Activated CD8-positive, alpha-beta memory T cell treated with anti-CD3 and anti-CD28 coated beads, Interleukin-2, amount 10 ng/mL, durations not matched to agents 7 days and 5 days (primary cell): ENCODE results near the gene TMEM134. TPM values are rescaled to one million over a fixed set of nuclear protein-coding genes. Genes with fewer than 3 reads are reported as not detected.
A peak's percentile ranks its signal among the peaks of the same experiment; 100 is the strongest.
"Not testable (repeated sequence)": the region's sequence is repeated elsewhere in the genome, so short reads cannot be mapped to it uniquely, and the experiment has no call there.

ENCODE experiments used
- ATAC-seq: fragments of 150-1000 bp; cut with Tn5 transposase; one replicate; pipeline ENCODE4 v1.10.0; 2021; ENCODE audit warnings: moderate library complexity
- CTCF ChIA-PET: fragments of 350-600 bp; sonication (Branson Sonifier 250); formaldehyde crosslinking; loops from one replicate; lab custom pipeline; 2021; ENCODE audit warnings: antibody characterized with exemption; lab: Charles Lee
- DNase-seq: peaks from one replicate; pipeline ENCODE4 v3.0.0-alpha.2; 2020
- H3K27ac Mint-ChIP-seq: one replicate; pipeline ENCODE4 v1.8.0; 2021; ENCODE audit warnings: mild to moderate bottlenecking, mixed read lengths
- H3K27me3 Mint-ChIP-seq: one replicate; pipeline ENCODE4 v1.8.0; 2021; ENCODE audit warnings: mixed read lengths
- H3K36me3 Mint-ChIP-seq: one replicate; pipeline ENCODE4 v1.8.0; 2021; ENCODE audit warnings: mild to moderate bottlenecking, mixed read lengths
- H3K4me1 Mint-ChIP-seq: one replicate; pipeline ENCODE4 v1.8.0; 2021; ENCODE audit warnings: mixed read lengths
- H3K4me3 Mint-ChIP-seq: one replicate; pipeline ENCODE4 v1.8.0; 2021; ENCODE audit warnings: mild to moderate bottlenecking, moderate library complexity, mixed read lengths
- H3K9me3 Mint-ChIP-seq: one replicate; pipeline ENCODE4 v1.8.0; 2022; ENCODE audit warnings: low read depth, mixed read lengths
- total RNA-seq, 2 experiments: library from RNA; stranded (reverse); gene quantifications; one replicate each; pipeline ENCODE4 v1.2.3, GENCODE V29; 2021

The TMEM134 gene
- total RNA-seq, 2 experiments from 2014 or later: 32.8 to 41.9 TPM

DNA sequence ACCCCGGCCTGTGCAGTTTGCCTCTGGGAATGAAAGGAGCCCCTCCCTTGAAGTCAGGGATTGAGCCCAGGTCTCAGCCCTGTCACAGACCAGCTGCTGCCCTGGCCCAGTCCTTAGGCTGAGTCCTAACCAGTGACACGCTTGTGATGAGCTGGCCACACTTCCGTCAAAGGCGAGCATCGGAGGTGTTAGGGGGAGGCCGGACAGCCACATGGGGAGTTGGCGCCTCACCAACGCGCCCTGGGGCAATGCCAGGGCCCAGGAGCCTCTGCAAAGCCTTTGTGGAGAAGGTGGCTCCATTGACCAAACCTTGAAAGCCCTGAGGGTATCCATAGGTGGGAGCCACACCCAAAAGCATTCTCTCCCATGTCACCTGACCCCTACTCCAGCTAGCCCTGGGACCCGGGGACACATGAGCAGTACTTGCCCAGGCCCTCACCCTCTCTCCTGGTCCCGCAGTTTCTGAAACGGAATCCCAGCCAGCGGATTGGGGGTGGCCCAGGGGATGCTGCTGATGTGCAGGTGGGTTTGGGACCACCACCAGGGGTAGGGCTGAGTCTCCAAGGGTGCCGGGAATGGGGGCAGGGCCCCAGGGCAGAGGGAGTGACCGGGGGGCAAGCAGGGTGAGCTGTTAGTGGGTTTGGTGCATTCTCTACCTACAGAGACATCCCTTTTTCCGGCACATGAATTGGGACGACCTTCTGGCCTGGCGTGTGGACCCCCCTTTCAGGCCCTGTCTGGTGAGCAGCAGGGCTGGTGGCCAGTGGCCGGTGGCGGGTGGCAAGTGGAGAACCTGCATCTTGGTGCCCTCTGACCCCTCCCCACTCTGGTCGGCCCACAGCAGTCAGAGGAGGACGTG lies 35.3 kb downstream of the TMEM134 start:
- no peak for ATAC-seq
- Mint-ChIP-seq H3K36me3 (peaks cover 42% of the 10 kb centered on the region), H3K9me3 (no peaks in the 10 kb centered on the region), H3K4me1 (peaks cover 55% of the 10 kb centered on the region), H3K27me3 (no peaks in the 10 kb centered on the region), H3K27ac (peak overlapping the region; percentile 78), H3K4me3 (peak overlapping the region; percentile 95)
- peak; percentile 64 for DNase-seq
- CTCF ChIA-PET: interaction anchor here (0.6 to 8.0 kb wide), 2 partner anchors 31 to 160 kb away, joined by 4 to 96 read pairs; partner anchors contain the start of genes PPP1CA and TBC1D10C

DNA sequence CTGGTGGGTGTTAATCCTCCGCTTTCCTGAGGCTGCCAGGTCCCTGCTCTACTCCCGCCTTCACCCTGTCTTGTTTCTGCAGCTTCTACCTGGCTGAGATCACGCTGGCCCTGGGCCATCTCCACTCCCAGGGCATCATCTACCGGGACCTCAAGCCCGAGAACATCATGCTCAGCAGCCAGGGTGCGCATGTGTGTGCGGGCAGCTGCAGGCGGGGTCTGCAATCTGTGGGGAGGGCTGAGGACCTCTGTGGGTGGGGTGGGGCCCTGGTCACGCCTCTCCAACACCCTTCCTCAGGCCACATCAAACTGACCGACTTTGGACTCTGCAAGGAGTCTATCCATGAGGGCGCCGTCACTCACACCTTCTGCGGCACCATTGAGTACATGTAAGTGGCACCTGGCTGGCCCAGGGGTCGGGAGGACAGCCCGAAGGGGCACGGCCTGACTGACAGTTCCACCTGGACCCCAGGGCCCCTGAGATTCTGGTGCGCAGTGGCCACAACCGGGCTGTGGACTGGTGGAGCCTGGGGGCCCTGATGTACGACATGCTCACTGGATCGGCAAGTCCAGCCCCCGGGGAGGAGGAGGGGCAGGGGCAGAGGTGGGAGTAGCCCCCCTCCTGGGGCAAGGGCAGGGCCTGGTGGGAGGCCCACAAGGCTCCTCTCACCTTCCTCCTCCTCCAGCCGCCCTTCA lies 36.2 kb downstream of the TMEM134 start:
- peaks cover 42% of the 10 kb centered on the region for H3K36me3 Mint-ChIP-seq
- peaks cover 57% of the 10 kb centered on the region for H3K4me1 Mint-ChIP-seq
- no peak overlapping the region for H3K4me3 Mint-ChIP-seq

DNA sequence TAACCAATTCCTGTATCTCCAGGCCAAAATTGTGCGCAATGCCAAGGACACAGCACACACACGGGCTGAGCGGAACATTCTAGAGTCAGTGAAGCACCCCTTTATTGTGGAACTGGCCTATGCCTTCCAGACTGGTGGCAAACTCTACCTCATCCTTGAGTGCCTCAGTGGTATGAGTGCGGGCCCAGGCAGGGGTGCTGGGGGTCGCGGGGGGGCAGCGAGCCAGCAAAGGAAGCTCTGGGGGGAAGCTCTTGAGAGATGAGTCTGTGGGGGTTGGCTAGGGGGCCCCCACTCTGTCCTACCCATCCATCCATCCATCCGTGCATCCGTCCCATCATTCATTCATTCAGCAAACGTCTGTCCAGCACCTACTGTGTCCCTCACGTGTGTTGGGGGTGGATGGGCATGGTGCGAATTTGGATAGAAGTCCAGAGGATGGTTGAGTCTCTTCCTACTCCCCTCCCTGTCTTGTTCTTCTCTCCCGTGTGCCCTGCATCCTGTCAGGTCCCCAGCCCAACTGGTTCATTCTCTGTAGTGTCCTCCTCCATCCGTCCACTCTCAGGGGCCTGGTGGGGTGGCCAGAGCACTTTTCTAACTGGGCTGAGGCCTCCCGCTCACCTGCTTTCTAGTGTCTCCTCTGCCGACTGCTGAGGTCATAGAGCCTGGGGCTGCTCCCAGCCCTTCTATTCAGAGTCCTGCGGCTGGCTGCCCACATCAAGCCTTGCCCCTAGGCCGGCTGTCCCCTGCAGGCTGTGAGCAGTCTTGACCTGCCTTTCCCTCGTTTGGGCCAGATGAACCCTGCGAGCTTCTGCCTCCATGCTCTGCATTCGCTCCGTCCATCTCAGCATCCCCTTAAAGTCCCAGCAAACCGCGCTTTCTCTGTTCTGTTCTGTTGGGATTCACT lies 37.5 kb downstream of the TMEM134 start:
- H3K27me3 Mint-ChIP-seq: no peaks in the 10 kb centered on the region
- H3K36me3 Mint-ChIP-seq: peaks cover 34% of the 10 kb centered on the region
- peaks cover 68% of the 10 kb centered on the region for H3K4me1 Mint-ChIP-seq
- ATAC-seq (no peak), DNase-seq (no peak)
- no peak overlapping the region for H3K4me3 Mint-ChIP-seq
- peak overlapping the region; percentile 41 for H3K27ac Mint-ChIP-seq
- H3K9me3 Mint-ChIP-seq: no peaks in the 10 kb centered on the region
- CTCF ChIA-PET: interaction anchor here (8.0 kb wide), 1 partner anchor 29 kb away, joined by 96 read pairs; the partner anchor contains the start of genes PPP1CA and TBC1D10C

More for the DNA sequence above, 36.2 kb downstream of the TMEM134 start:
- Mint-ChIP-seq H3K27me3 (no peaks in the 10 kb centered on the region), H3K27ac (peak overlapping the region; percentile 78), H3K9me3 (no peaks in the 10 kb centered on the region)
- CTCF ChIA-PET: interaction anchor here (8.0 kb wide), 1 partner anchor 30 kb away, joined by 96 read pairs; the partner anchor contains the start of genes PPP1CA and TBC1D10C
- DNase-seq: no peak
- ATAC-seq: no peak

DNA sequence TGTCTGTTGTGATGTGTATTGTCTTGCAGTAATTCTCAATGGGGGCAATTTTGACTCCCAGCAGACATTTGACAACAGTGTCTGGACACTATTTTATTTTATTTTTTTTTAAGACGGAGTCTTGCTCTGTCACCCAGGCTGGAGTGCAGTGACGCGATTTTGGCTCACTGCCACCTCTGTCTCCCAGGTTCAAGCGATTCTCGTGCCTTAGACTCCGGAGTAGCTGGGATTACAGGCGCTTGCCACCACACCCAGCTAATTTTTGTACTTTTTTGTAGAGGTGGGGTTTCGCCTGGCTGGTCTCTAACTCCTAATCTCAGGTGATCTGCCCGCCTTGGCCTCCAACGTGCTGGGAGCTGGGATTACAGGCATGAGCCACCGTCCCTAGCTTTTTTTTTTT lies 39.3 kb downstream of the TMEM134 start:
- CTCF ChIA-PET: interaction anchor here (1.5 to 3.3 kb wide), 4 partner anchors 12 to 28 kb away, joined by 6 to 16 read pairs (median 10); partner anchors contain the start of genes PPP1CA and TBC1D10C
- DNase-seq: no peak

DNA sequence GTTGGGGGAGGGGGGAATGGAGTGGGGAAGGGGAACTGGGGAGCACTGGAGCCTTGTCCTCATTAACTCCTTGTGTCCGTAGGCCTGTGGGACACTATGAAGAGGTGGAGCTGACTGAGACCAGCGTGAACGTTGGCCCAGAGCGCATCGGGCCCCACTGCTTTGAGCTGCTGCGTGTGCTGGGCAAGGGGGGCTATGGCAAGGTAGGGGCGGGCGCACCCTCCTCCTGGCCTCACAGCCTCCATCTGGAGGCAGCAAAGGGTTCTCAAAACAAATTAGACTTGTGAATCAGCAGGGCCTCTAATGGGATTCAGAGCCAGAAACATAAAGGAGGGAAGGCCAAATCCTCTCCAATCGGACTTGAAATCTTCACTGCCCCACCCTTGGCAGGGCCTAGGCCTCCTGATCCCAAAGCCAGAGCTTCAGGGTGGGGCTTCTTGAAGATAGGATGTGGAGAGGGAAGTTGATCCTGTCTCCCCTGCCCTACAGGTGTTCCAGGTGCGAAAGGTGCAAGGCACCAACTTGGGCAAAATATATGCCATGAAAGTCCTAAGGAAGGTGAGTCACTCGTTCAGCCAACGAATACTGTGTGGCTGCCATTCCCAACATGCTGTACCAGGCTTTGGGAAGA lies 39.9 kb downstream of the TMEM134 start:
- H3K27ac Mint-ChIP-seq: peak overlapping the region; percentile 95
- peak overlapping the region; percentile 94 for H3K4me3 Mint-ChIP-seq
- H3K36me3 Mint-ChIP-seq: peaks cover 18% of the 10 kb centered on the region
- peaks cover 60% of the 10 kb centered on the region for H3K4me1 Mint-ChIP-seq
- CTCF ChIA-PET: interaction anchor here (0.8 to 3.3 kb wide), 9 partner anchors 9 to 47 kb away, joined by 3 to 16 read pairs (median 5); partner anchors contain the start of genes PPP1CA and TBC1D10C
- DNase-seq: no peak
- H3K9me3 Mint-ChIP-seq: no peaks in the 10 kb centered on the region
- no peaks in the 10 kb centered on the region for H3K27me3 Mint-ChIP-seq
- ATAC-seq: no peak

More for the DNA sequence above, 39.3 kb downstream of the TMEM134 start:
- Mint-ChIP-seq H3K9me3 (no peaks in the 10 kb centered on the region), H3K36me3 (peaks cover 20% of the 10 kb centered on the region), H3K27ac (no peak overlapping the region), H3K4me1 (peaks cover 63% of the 10 kb centered on the region), H3K4me3 (peak overlapping the region; percentile 94), H3K27me3 (no peaks in the 10 kb centered on the region)
- ATAC-seq: no peak

DNA sequence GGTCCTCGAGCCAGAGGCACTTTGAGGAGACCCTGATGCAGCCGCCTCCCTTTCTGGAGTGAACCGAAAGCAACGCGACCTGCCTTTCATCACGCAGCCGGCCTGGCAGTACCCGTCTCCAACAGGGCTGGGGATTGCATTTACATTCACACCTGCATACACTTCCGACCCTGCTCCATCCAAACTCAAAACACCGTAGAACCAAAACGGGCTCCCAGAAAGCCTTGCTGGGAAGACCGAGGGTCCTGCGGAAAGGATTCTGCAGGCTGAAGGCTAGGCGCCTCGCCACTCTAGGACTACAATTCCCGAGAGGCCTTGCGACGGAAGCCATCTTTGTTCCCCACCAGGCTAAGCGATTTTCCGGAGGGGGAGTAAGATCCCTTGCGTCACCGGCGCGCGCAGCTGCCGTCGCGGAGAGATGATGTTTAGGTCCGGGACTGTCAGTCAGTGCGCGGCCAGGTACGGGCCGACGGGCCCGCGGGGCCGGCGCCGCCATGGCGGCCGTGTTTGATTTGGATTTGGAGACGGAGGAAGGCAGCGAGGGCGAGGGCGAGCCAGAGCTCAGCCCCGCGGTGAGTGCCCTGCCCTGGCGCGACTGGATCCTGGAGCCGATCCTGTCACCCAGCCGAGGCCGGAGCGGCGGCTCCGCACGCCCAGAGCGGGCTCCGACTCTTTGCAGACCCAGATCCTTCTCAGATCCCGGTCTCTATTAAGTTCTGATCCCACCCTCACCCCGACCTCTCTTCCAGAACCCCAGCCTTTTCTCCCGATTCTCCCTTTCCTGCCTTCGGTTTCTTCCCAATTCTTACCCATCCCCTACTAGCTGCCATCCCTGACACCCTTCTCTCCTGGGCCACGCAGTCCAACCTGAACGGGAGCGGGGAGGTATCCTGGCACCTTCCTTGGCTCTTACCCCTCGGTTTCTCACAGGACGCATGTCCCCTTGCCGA lies 40.7 kb downstream of the TMEM134 start, which contains the start of gene RPS6KB2:
TSS of gene RPS6KB2 (plus strand) at position 443 of the 950 bp plus-strand sequence. CDS start at position 495, 52 bp downstream.
- peak within 1 kb of the TSS; percentile 94 for H3K4me3 Mint-ChIP-seq
- no peaks in the 10 kb centered on the region for H3K9me3 Mint-ChIP-seq
- peak within 1 kb of the TSS; percentile 95 for H3K27ac Mint-ChIP-seq
- DNase-seq (peak; percentile 100), ATAC-seq (peak; percentile 91)
- H3K4me1 Mint-ChIP-seq: peaks cover 52% of the 10 kb centered on the region
- no peaks in the 10 kb centered on the region for H3K27me3 Mint-ChIP-seq
- CTCF ChIA-PET: interaction anchor here (0.7 to 3.3 kb wide), 12 partner anchors 8 to 72 kb away, joined by 3 to 16 read pairs (median 5); partner anchors contain the start of genes PPP1CA, PTPRCAP and TBC1D10C
- peaks cover 13% of the 10 kb centered on the region for H3K36me3 Mint-ChIP-seq

DNA sequence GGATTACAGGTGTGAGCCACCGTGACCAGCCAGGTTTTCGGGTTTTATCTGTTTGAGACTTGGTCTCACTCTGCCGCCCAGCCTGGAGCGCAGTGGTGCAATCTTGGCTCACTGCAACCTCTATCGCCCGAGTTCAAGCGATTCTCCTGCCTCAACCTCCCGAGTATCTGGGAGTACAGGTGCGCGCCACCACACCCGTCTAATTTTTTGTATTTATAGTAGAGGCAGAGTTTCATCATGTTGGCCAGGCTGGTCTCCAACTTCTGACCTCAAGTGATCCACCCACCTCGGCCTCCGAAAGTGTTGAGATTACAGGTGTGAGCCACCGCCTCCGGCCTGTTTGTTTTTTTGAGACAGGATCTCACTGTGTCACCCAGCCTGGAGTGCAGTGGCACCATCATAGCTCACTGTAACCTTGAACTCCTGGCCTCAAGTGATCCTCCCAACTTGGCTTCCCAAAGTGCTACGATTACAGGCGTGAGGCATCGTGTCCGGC lies 41.6 kb downstream of the TMEM134 start:
- CTCF ChIA-PET: interaction anchor here (0.8 to 3.3 kb wide), 7 partner anchors 11 to 71 kb away, joined by 3 to 16 read pairs (median 4); partner anchors contain the start of gene PPP1CA
- peak overlapping the region; percentile 95 for H3K27ac Mint-ChIP-seq
- not testable (repeated sequence) for H3K27me3 Mint-ChIP-seq, H3K9me3 Mint-ChIP-seq, DNase-seq
- peak; percentile 5 for ATAC-seq
- peaks cover 13% of the 10 kb centered on the region for H3K36me3 Mint-ChIP-seq
- H3K4me3 Mint-ChIP-seq: peak overlapping the region; percentile 94
- peaks cover 49% of the 10 kb centered on the region for H3K4me1 Mint-ChIP-seq

DNA sequence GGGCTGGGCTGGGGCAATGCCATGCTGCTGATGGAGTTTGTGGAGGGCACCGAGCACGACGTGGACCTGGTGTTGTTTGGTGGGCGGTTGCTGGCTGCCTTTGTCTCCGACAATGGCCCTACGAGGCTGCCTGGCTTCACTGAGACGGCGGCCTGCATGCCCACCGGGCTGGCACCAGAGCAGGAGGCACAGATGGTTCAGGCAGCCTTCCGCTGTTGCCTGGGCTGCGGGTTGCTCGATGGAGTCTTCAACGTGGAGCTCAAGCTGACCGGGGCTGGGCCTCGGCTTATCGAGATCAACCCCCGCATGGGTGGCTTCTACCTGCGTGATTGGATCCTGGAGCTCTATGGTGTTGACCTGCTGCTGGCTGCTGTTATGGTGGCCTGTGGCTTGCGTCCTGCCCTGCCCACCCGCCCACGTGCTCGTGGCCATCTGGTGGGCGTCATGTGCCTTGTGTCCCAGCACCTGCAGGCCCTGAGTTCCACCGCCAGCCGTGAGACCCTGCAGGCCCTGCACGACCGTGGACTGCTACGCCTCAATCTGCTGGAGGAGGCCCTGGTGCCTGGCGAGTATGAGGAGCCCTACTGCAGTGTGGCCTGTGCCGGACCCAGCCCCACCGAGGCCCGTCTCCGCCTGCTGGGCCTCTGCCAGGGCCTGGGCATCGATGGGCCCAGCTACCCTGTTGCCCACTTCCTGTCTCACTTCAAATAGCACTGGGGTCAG lies 45.0 kb downstream of the TMEM134 start:
- Mint-ChIP-seq H3K4me1 (peaks cover 43% of the 10 kb centered on the region), H3K27ac (no peak overlapping the region)
- no peak for ATAC-seq

DNA sequence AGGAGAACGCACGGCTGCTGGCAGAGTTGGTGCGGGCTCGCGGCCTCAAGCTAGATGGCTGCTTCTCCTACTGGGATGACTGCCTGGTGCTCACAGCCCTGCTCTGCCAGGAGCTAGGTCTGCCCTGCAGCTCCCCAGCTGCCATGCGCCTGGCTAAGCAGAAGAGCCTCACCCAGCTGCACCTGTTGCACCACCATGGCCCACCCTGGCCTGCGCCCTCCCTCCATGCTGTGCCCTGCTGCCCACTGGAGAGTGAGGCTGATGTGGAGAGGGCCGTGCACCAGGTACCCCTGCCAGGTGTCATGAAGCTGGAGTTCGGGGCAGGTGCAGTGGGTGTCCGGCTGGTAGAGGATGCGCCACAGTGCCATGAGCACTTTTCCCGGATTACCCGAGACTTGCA lies 45.6 kb downstream of the TMEM134 start:
- no peak overlapping the region for H3K27ac Mint-ChIP-seq

More for the DNA sequence above, 45.0 kb downstream of the TMEM134 start:
- CTCF ChIA-PET: interaction anchor here (0.6 to 2.6 kb wide), 6 partner anchors 11 to 63 kb away, joined by 3 to 12 read pairs (median 4); partner anchors contain the start of genes PPP1CA and TBC1D10C
- H3K4me3 Mint-ChIP-seq: no peak overlapping the region
- no peak for DNase-seq
- H3K27me3 Mint-ChIP-seq: no peaks in the 10 kb centered on the region
- H3K9me3 Mint-ChIP-seq: no peaks in the 10 kb centered on the region
- peaks cover 2% of the 10 kb centered on the region for H3K36me3 Mint-ChIP-seq

DNA sequence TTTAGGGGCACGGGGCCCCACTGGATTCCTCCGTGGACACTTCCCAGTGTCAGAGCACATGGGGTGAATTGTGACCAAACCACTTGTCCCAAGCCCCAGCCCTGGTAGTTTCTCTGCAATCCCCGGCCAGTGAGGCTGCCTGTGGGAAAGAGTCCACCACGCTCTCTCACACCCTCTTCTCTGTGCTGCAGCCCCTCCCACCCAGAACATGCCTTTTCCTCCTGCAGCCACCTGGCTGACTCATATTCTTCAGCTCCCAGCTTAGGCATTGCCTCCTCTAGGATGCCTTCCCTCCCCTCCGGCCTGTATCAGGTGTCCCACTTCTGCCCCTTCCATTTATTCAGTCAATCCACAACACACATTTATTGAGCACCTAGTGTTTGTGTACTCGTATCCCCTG lies 46.2 kb downstream of the TMEM134 start:
- DNase-seq: no peak
- ATAC-seq: no peak
- no peaks in the 10 kb centered on the region for H3K27me3 Mint-ChIP-seq

More for the DNA sequence above, 45.6 kb downstream of the TMEM134 start:
- H3K9me3 Mint-ChIP-seq: no peaks in the 10 kb centered on the region
- peaks cover 43% of the 10 kb centered on the region for H3K4me1 Mint-ChIP-seq
- CTCF ChIA-PET: interaction anchor here (1.2 to 2.6 kb wide), 3 partner anchors 11 to 41 kb away, joined by 3 to 12 read pairs (median 5); partner anchors contain the start of gene RAD9A
- no peaks in the 10 kb centered on the region for H3K27me3 Mint-ChIP-seq
- H3K4me3 Mint-ChIP-seq: no peak overlapping the region
- no peaks in the 10 kb centered on the region for H3K36me3 Mint-ChIP-seq
- DNase-seq (no peak), ATAC-seq (no peak)

More for the DNA sequence above, 46.2 kb downstream of the TMEM134 start:
- CTCF ChIA-PET: interaction anchor here (0.9 to 2.6 kb wide), 3 partner anchors 10 to 32 kb away, joined by 3 to 12 read pairs (median 3); partner anchors contain the start of genes PTPRCAP and RAD9A
- Mint-ChIP-seq H3K36me3 (no peaks in the 10 kb centered on the region), H3K9me3 (no peaks in the 10 kb centered on the region), H3K27ac (no peak overlapping the region), H3K4me1 (peaks cover 42% of the 10 kb centered on the region), H3K4me3 (no peak overlapping the region)
